Measurements from ENCODE around the gene FBXO31. TPM values are rescaled to one million over a fixed set of nuclear protein-coding genes. Genes with fewer than 3 reads are reported as not detected.

The FBXO31 gene
- total and polyA plus RNA-seq, 9 donors = 25.0 to 74.5 (median 54.5) TPM

DNA sequence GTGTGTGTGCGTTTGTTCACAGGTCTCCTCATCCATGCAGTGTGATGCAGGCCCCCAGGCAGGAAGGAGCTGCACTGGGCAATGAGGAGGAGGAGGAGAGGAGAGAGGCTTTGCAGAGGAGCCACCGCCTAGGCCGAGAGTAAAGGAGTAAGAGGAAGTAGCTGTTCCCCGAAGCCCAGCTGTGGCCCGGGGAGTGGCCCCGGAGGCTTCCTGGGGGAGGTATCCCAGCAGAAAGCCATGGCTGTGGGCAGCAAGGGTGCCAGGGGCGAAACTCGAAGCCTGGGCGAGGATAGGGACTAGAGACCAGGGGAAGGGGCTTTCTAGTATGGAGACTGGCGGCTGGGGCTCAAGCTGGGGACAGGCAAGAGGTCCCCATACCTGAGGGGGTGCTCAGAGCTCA, 78.6 kb downstream of the FBXO31 start:
- DNase-seq = no peak
- WGBS, 3 donors = 66 to 80% (median 77%) methylated on average over 10 of the region's 10 CpGs
- intact Hi-C loops (cut with DNase I) = loop anchor here in 1 of 4 donors (1.0 kb wide), 1 partner anchor 26 kb away; no protein-coding TSS in a partner anchor

DNA sequence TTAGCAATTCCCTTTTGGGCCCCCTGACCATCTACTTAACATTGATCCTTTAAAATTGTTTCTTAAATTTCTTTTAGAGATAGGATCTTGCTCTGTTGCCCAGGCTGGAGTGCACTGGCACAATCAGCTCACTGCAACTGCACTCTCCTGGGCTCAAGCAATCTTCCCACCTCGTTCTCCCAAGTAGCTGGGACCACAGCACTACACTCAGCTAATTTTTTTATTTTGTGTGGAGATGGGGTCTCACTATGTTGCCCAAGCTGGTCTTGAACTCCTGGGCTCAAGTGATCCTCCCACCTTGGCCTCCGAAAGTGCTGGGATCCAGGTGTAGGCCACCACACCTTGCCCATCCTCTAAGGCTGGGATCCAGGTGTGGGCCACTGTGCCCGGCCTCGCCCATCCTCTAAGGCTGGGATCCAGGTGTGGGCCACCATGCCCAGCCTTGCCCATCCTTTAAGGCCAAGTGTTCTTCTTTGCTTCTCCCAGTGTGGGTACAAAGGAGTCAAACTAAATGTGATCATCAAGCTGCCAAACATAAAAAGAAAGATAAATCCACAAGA, 79.5 kb downstream of the FBXO31 start:
- H3K36me3 ChIP-seq = no peaks in the 10 kb centered on the region
- intact Hi-C loops (cut with DNase I) = no loop called here
- no peaks in the 10 kb centered on the region for H3K9me3 ChIP-seq
- 94 to 96% (median 95%) methylated on average over 4 of the region's 4 CpGs for WGBS, 3 donors
- no peak overlapping the region for H3K4me3 ChIP-seq
- TF ChIP-seq POLR2A (IDR thresholded peaks at IDR 0.05) (no peak), EP300 (IDR thresholded peaks at IDR 0.05) (no peak)
- TF ChIP-seq, protein P1, sequence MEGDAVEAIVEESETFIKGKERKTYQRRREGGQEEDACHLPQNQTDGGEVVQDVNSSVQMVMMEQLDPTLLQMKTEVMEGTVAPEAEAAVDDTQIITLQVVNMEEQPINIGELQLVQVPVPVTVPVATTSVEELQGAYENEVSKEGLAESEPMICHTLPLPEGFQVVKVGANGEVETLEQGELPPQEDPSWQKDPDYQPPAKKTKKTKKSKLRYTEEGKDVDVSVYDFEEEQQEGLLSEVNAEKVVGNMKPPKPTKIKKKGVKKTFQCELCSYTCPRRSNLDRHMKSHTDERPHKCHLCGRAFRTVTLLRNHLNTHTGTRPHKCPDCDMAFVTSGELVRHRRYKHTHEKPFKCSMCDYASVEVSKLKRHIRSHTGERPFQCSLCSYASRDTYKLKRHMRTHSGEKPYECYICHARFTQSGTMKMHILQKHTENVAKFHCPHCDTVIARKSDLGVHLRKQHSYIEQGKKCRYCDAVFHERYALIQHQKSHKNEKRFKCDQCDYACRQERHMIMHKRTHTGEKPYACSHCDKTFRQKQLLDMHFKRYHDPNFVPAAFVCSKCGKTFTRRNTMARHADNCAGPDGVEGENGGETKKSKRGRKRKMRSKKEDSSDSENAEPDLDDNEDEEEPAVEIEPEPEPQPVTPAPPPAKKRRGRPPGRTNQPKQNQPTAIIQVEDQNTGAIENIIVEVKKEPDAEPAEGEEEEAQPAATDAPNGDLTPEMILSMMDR (IDR thresholded peaks at IDR 0.05) = no peak
- no peaks in the 10 kb centered on the region for H3K27me3 ChIP-seq
- H3K4me1 ChIP-seq (ENCODE audit: insufficient read depth) = no peaks in the 10 kb centered on the region
- DNase-seq = no peak
- no peak overlapping the region for H3K27ac ChIP-seq

More for the DNA sequence above, 78.6 kb downstream of the FBXO31 start:
- no peaks in the 10 kb centered on the region for H3K9me3 ChIP-seq
- TF ChIP-seq POLR2A (IDR thresholded peaks at IDR 0.05) (no peak), EP300 (IDR thresholded peaks at IDR 0.05) (no peak)
- TF ChIP-seq, protein P1 (IDR thresholded peaks at IDR 0.05) = no peak
- H3K4me1 ChIP-seq (ENCODE audit: insufficient read depth) = no peaks in the 10 kb centered on the region
- no peak overlapping the region for H3K27ac ChIP-seq
- no peaks in the 10 kb centered on the region for H3K27me3 ChIP-seq
- H3K36me3 ChIP-seq = no peaks in the 10 kb centered on the region
- no peak overlapping the region for H3K4me3 ChIP-seq

DNA sequence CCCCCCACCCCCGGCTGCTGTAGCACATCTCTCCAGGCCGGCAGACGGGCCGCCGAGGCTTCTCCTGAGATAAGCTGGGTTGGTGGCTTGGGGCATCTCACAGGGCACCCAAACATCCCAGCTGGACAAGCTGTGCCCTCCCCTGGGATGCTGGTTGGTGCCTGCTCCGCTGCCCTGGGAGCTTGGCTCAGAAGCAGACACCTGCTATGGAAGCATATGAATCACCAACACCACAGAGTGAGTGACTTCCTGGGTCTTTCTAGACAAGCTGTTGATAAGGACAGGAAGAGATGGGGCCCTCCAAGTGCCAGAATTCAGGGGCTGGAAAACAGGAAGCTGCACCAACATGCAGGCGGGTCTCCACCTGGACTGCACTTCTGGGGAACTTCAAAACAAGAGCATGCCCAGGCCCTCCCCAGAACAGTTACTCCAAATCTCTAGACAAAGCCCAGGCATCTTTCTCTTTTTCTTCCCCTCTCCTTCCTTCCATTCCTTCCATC, 80.1 kb downstream of the FBXO31 start:
- Histone ChIP-seq H3K27me3 (no peaks in the 10 kb centered on the region), H3K36me3 (no peaks in the 10 kb centered on the region), H3K4me3 (no peak overlapping the region), H3K27ac (no peak overlapping the region), H3K9me3 (no peaks in the 10 kb centered on the region), H3K4me1 (ENCODE audit: insufficient read depth) (no peaks in the 10 kb centered on the region)
- TF ChIP-seq EP300 (IDR thresholded peaks at IDR 0.05) (no peak), POLR2A (IDR thresholded peaks at IDR 0.05) (no peak)
- TF ChIP-seq, protein P1 (IDR thresholded peaks at IDR 0.05) = no peak
- WGBS, 3 donors = 75 to 85% (median 84%) methylated on average over 4 to 7 of the region's 7 CpGs
- DNase-seq = no peak
- intact Hi-C loops (cut with DNase I) = no loop called here

DNA sequence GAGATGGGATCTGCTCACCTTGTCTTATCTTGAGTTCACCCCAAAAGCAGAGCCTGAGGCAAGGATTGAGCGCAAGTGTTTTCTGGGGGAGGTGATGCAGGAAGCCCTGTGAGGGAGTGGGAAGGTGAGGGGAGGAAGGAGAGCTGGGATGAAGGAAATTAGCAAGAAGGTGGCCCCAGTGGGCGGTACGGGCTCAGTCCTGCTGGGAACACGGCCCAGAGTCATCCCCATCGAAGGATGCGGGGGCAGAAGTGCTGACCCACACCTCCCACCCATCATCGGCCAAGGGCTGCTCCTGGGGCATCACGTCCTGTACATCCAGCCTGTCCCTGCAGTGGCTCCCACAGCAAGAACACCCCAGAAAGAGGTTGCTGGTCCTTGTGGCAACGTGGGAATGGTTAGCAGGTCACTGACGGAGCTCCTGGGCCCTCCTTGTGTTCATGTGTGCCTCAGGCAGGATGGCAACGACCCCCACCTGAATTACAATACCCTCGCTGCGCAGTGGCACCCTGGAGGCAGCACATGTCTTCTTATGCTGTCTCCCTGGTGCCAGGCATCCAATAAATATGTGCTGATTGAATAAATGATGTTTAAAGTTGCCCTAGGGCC, 84.6 kb downstream of the FBXO31 start:
- Histone ChIP-seq H3K9me3 (no peaks in the 10 kb centered on the region), H3K4me1 (ENCODE audit: insufficient read depth) (no peaks in the 10 kb centered on the region), H3K27ac (no peak overlapping the region), H3K27me3 (no peaks in the 10 kb centered on the region), H3K36me3 (no peaks in the 10 kb centered on the region), H3K4me3 (no peak overlapping the region)
- DNase-seq = no peak
- 78 to 82% (median 81%) methylated on average over 13 of the region's 13 CpGs for WGBS, 3 donors
- intact Hi-C loops (cut with DNase I) = no loop called here
- no peak for TF ChIP-seq EP300 (IDR thresholded peaks at IDR 0.05)
- no peak for TF ChIP-seq POLR2A (IDR thresholded peaks at IDR 0.05)
- TF ChIP-seq, protein P1 (IDR thresholded peaks at IDR 0.05) = no peak

Data from ovary (tissue), 9 donors.